Astrocyte (in vitro differentiated cells and primary cell): ENCODE data around the gene DLGAP1. TPM values are rescaled to one million over a fixed set of nuclear protein-coding genes. Genes with fewer than 3 reads are reported as not detected.
A peak's percentile ranks its signal among the peaks of the same experiment; 100 is the strongest.

Experiments used
- DNase-seq: peaks from one replicate; pipeline ENCODE4 v3.0.0-alpha.2; 2010; ENCODE audit warnings: low read depth
- FAIRE-seq: peaks from 2 replicates; lab custom pipeline; 2011; peaks lifted over from hg19 to GRCh38; lab: Jason Lieb, UNC
- H2AFZ ChIP-seq: 2 replicates; pipeline ENCODE4 v1.6.0; 2012; ENCODE audit warnings: low read depth, low read length, inconsistent platforms
- H3K27ac ChIP-seq: 2 replicates; pipeline ENCODE4 v1.5.1; 2011; ENCODE audit warnings: low read depth, low read length, inconsistent platforms
- H3K27me3 ChIP-seq: 2 replicates; pipeline ENCODE4 v1.6.0; 2011; ENCODE audit warnings: low read length, inconsistent platforms; ENCODE audit not compliant: insufficient read depth
- H3K36me3 ChIP-seq: 2 replicates; pipeline ENCODE4 v1.5.1; 2011; ENCODE audit warnings: low read length, inconsistent platforms; ENCODE audit not compliant: insufficient read depth
- H3K4me1 ChIP-seq: 2 replicates; pipeline ENCODE4 v1.5.1; 2011; ENCODE audit warnings: low read length, inconsistent platforms; ENCODE audit not compliant: insufficient read depth
- H3K4me2 ChIP-seq: 2 replicates; pipeline ENCODE4 v1.6.0; 2012; ENCODE audit warnings: low read length, inconsistent platforms
- H3K4me3 ChIP-seq: 2 replicates; pipeline ENCODE4 v1.5.1; 2011; ENCODE audit warnings: low read depth, mild to moderate bottlenecking, low read length, inconsistent platforms; ENCODE audit not compliant: insufficient read depth
- H3K79me2 ChIP-seq: 2 replicates; pipeline ENCODE4 v1.6.0; 2012; ENCODE audit warnings: mild to moderate bottlenecking, low read length, inconsistent platforms; ENCODE audit not compliant: insufficient read depth
- H3K9ac ChIP-seq: 2 replicates; pipeline ENCODE4 v1.6.0; 2012; ENCODE audit warnings: mild to moderate bottlenecking, low read length, inconsistent platforms
- H3K9me3 ChIP-seq: 2 replicates; pipeline ENCODE4 v1.5.1; 2012; ENCODE audit warnings: low read depth, mild to moderate bottlenecking, low read length, inconsistent platforms; ENCODE audit not compliant: insufficient read depth
- H4K20me1 ChIP-seq: 2 replicates; pipeline ENCODE4 v1.6.0; 2012; ENCODE audit warnings: low read length, inconsistent platforms; ENCODE audit not compliant: insufficient read depth
- H3K27ac Mint-ChIP-seq: one replicate; pipeline ENCODE4 v1.8.0; 2021; ENCODE audit warnings: mild to moderate bottlenecking, mixed read lengths; ENCODE audit not compliant: unreplicated experiment
- H3K27me3 Mint-ChIP-seq: one replicate; pipeline ENCODE4 v1.8.0; 2021; ENCODE audit warnings: low read depth, mixed read lengths; ENCODE audit not compliant: unreplicated experiment
- H3K36me3 Mint-ChIP-seq: one replicate; pipeline ENCODE4 v1.8.0; 2021; ENCODE audit warnings: low read depth, mixed read lengths; ENCODE audit not compliant: unreplicated experiment
- H3K4me1 Mint-ChIP-seq: one replicate; pipeline ENCODE4 v1.8.0; 2021; ENCODE audit warnings: low read depth, mixed read lengths; ENCODE audit not compliant: unreplicated experiment
- H3K4me3 Mint-ChIP-seq: one replicate; pipeline ENCODE4 v1.8.0; 2021; ENCODE audit warnings: mild to moderate bottlenecking, moderate library complexity, mixed read lengths; ENCODE audit not compliant: unreplicated experiment
- H3K9me3 Mint-ChIP-seq: one replicate; pipeline ENCODE4 v1.8.0; 2021; ENCODE audit warnings: mild to moderate bottlenecking, mixed read lengths; ENCODE audit not compliant: unreplicated experiment
- EZH2 ChIP-seq: IDR thresholded peaks from 2 replicates; pipeline ENCODE4 v1.6.1; 2012; ENCODE audit warnings: mild to moderate bottlenecking, low read length, inconsistent platforms; ENCODE audit not compliant: insufficient read depth
- total RNA-seq: library from RNA; stranded (reverse); gene quantifications from 2 replicates; pipeline ENCODE4 v1.2.1, GENCODE V29; 2021
- TF ChIP-seq, protein P1 (sequence below): IDR thresholded peaks from 2 replicates; pipeline ENCODE4 v1.5.1; 2011; ENCODE audit warnings: low read depth, mild to moderate bottlenecking, inconsistent platforms, low read length, moderate library complexity; ENCODE audit not compliant: insufficient read depth

Gene DLGAP1
- total RNA-seq, 1 donor from 2014 or later, result 2.3 TPM

DNA sequence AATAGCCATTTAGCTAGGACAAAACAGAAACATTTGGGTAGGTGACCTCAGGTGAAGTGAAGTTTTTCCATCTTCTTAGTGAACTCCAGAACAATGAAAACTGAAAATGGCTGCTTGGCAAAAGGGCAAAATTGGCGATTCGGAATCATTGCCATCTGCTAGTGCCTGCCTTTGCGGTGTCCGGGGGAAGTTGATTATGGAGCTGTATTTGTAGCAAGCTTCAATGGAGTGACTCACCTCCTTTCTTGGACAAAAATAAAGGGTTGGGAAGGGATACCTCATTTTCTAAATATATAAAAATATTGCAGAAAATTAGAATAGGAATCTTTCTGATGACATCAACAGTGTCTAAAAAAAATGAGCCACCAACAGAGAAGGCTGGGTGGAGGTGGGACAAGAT lies 544.6 kb downstream of the DLGAP1 start:
- no peaks in the 10 kb centered on the region for H3K27me3 ChIP-seq

DNA sequence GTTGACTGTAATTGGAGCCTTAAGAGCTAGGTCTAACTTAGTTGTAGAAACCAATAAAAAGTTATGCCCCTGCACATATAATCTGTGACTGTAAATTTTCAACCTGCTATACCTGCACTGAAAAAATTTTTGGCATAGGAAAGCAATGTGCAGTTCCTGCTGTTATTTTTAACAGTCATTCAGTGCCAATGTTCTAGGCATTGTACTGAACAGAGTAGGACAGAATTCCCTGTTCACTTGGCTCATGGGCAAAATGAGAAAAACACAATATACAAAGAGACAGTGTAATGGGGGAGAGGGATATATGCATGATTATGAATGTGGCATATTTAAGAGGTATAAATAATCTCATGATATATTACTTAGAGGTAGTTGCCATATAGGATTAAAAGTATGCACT lies 547.2 kb downstream of the DLGAP1 start:
- peaks cover 31% of the 10 kb centered on the region for H3K4me1 Mint-ChIP-seq
- Histone ChIP-seq H3K27ac (no peak overlapping the region), H3K4me1 (peaks cover 16% of the 10 kb centered on the region), H3K4me3 (no peak overlapping the region), H3K79me2 (no peaks in the 10 kb centered on the region), H3K9me3 (no peaks in the 10 kb centered on the region), H3K36me3 (no peaks in the 10 kb centered on the region), H3K27me3 (no peaks in the 10 kb centered on the region), H4K20me1 (no peaks in the 10 kb centered on the region), H3K9ac (no peak overlapping the region), H2AFZ (no peak overlapping the region), H3K4me2 (no peak overlapping the region)
- no peak for FAIRE-seq
- H3K9me3 Mint-ChIP-seq, result no peaks in the 10 kb centered on the region
- TF ChIP-seq EZH2, result no peak
- TF ChIP-seq, protein P1, sequence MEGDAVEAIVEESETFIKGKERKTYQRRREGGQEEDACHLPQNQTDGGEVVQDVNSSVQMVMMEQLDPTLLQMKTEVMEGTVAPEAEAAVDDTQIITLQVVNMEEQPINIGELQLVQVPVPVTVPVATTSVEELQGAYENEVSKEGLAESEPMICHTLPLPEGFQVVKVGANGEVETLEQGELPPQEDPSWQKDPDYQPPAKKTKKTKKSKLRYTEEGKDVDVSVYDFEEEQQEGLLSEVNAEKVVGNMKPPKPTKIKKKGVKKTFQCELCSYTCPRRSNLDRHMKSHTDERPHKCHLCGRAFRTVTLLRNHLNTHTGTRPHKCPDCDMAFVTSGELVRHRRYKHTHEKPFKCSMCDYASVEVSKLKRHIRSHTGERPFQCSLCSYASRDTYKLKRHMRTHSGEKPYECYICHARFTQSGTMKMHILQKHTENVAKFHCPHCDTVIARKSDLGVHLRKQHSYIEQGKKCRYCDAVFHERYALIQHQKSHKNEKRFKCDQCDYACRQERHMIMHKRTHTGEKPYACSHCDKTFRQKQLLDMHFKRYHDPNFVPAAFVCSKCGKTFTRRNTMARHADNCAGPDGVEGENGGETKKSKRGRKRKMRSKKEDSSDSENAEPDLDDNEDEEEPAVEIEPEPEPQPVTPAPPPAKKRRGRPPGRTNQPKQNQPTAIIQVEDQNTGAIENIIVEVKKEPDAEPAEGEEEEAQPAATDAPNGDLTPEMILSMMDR, result no peak
- H3K4me3 Mint-ChIP-seq, result no peak overlapping the region
- no peak overlapping the region for H3K27ac Mint-ChIP-seq
- no peaks in the 10 kb centered on the region for H3K36me3 Mint-ChIP-seq
- no peak for DNase-seq
- no peaks in the 10 kb centered on the region for H3K27me3 Mint-ChIP-seq

More for the DNA sequence above, 544.6 kb downstream of the DLGAP1 start:
- H3K4me1 Mint-ChIP-seq, result peaks cover 17% of the 10 kb centered on the region
- peak overlapping the region; percentile 54 for H3K27ac ChIP-seq
- DNase-seq (peak; percentile 70), FAIRE-seq (no peak)
- H3K36me3 ChIP-seq, result no peaks in the 10 kb centered on the region
- H3K4me3 ChIP-seq, result no peak overlapping the region
- H3K79me2 ChIP-seq, result no peaks in the 10 kb centered on the region
- H3K4me1 ChIP-seq, result peaks cover 5% of the 10 kb centered on the region
- no peaks in the 10 kb centered on the region for H3K9me3 Mint-ChIP-seq
- H3K27me3 Mint-ChIP-seq, result no peaks in the 10 kb centered on the region
- TF ChIP-seq EZH2, result no peak
- TF ChIP-seq, protein P1, result no peak
- peak overlapping the region; percentile 8 for H3K9ac ChIP-seq
- H3K36me3 Mint-ChIP-seq, result no peaks in the 10 kb centered on the region
- no peak overlapping the region for H3K4me3 Mint-ChIP-seq
- no peak overlapping the region for H3K27ac Mint-ChIP-seq
- H4K20me1 ChIP-seq, result no peaks in the 10 kb centered on the region
- peak overlapping the region; percentile 36 for H3K4me2 ChIP-seq
- peak overlapping the region; percentile 20 for H2AFZ ChIP-seq
- H3K9me3 ChIP-seq, result no peaks in the 10 kb centered on the region

DNA sequence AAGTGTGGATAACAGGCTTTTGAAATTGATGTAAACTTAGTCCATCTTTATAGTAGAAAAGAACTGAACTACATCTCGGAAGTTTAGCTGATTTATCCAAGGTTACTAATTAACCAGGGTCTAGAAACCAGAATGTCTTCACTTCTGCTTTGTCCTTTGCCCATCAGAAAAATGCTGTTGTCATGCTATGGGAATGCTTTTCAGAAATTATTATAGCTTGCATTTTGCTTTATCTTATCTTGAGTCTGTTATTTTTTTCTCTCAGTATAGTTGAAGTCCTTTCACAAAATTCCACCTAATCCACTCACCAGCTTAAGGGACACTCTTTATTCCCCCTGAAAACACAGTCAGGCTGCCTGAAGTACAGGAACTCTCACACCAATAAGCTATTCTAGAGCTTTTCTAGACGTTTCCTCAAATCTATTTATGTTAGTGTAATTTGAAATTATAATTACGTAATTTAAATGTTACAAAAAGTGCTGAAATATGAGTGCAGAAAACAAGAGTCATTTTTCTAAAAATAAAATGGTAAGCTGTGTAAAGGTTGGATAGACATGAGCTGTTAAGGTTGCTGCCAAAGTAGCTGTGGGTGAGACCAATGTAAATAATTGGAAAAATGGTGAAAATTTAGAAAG lies 548.9 kb downstream of the DLGAP1 start:
- Histone ChIP-seq H3K4me3 (no peak overlapping the region), H3K9ac (no peak overlapping the region), H3K27ac (peak overlapping the region; percentile 44), H3K27me3 (no peaks in the 10 kb centered on the region), H3K79me2 (no peaks in the 10 kb centered on the region), H3K4me1 (peaks cover 20% of the 10 kb centered on the region), H4K20me1 (no peaks in the 10 kb centered on the region), H3K36me3 (no peaks in the 10 kb centered on the region), H3K9me3 (no peaks in the 10 kb centered on the region), H2AFZ (no peak overlapping the region), H3K4me2 (no peak overlapping the region)
- TF ChIP-seq EZH2, result no peak
- H3K9me3 Mint-ChIP-seq, result no peaks in the 10 kb centered on the region
- FAIRE-seq (no peak), DNase-seq (peak; percentile 18)
- no peaks in the 10 kb centered on the region for H3K36me3 Mint-ChIP-seq
- peak overlapping the region; percentile 21 for H3K27ac Mint-ChIP-seq
- H3K4me3 Mint-ChIP-seq, result no peak overlapping the region
- peaks cover 29% of the 10 kb centered on the region for H3K4me1 Mint-ChIP-seq
- no peaks in the 10 kb centered on the region for H3K27me3 Mint-ChIP-seq
